Fibroblast of the aortic adventitia (primary cell): ENCODE measurements around the gene KANSL3. TPM values are rescaled to one million over a fixed set of nuclear protein-coding genes. Genes with fewer than 3 reads are reported as not detected.

Source experiments
- DNase-seq: peaks from one replicate; pipeline ENCODE4 v3.0.0-alpha.2; 2010; ENCODE audit warnings: low read depth
- H3K4me3 ChIP-seq: 2 replicates; pipeline ENCODE4 v1.5.1; 2011; ENCODE audit warnings: low read depth, mild to moderate bottlenecking, control low read depth, low read length, moderate library complexity
- CTCF ChIP-seq: IDR thresholded peaks from 2 replicates; pipeline ENCODE4 v1.5.1; 2011; ENCODE audit warnings: mild to moderate bottlenecking, low read length, control low read depth, inconsistent platforms; ENCODE audit not compliant: insufficient read depth
- total RNA-seq: library from RNA; depleted of rRNA; stranded (reverse); fragments of >200 nt; gene quantifications from 2 replicates; pipeline ENCODE4 v1.2.3, GENCODE V29; 2012; ENCODE audit warnings: low replicate concordance

Gene KANSL3
- total RNA-seq, 1 donor, result 45.6 TPM

GRCh38 chr2:96623116-96623515 is 15.0 kb downstream of the KANSL3 start:
- TF ChIP-seq CTCF, result no peak
- H3K4me3 ChIP-seq, result no peak overlapping the region
- no peak for DNase-seq

- TF ChIP-seq CTCF, result no peak
Measured at GRCh38 chr2:96622544-96622943, 15.6 kb downstream of the KANSL3 start.

GRCh38 chr2:96618596-96619283 is 19.4 kb downstream of the KANSL3 start:
- TF ChIP-seq CTCF, result no peak
- DNase-seq, result peak; percentile 98
- no peak overlapping the region for H3K4me3 ChIP-seq

More at GRCh38 chr2:96622544-96622943, 15.6 kb downstream of the KANSL3 start:
- no peak for DNase-seq
- no peak overlapping the region for H3K4me3 ChIP-seq

GRCh38 chr2:96617012-96617411 is 21.1 kb downstream of the KANSL3 start:
- H3K4me3 ChIP-seq, result no peak overlapping the region

GRCh38 chr2:96616535-96616934 is 21.6 kb downstream of the KANSL3 start:
- H3K4me3 ChIP-seq, result no peak overlapping the region
- no peak for DNase-seq
- TF ChIP-seq CTCF, result no peak

More at GRCh38 chr2:96617012-96617411, 21.1 kb downstream of the KANSL3 start:
- no peak for DNase-seq
- TF ChIP-seq CTCF, result no peak

- DNase-seq, result no peak
- no peak overlapping the region for H3K4me3 ChIP-seq
- no peak for TF ChIP-seq CTCF
Measured at GRCh38 chr2:96616128-96616527, 22.0 kb downstream of the KANSL3 start.
